Measurements from ENCODE around the gene MXI1. TPM values are rescaled to one million over a fixed set of nuclear protein-coding genes. Genes with fewer than 3 reads are reported as not detected.

The MXI1 gene
- polyA plus RNA-seq, 1 experiment = 17.3 TPM

- CTCF ChIA-PET = interaction anchor here (1.0 kb wide), 1 partner anchor 21 kb away, joined by 3 read pairs; no protein-coding TSS in a partner anchor
- DNase-seq (ENCODE audit: low read depth, low spot score) = no peak
Observed at GRCh38 chr10:110252151-110252550, 44.7 kb downstream of the MXI1 start.

GRCh38 chr10:110254467-110254866 is 47.1 kb downstream of the MXI1 start:
- H3K27me3 ChIP-seq (ENCODE audit: control insufficient read depth, insufficient read depth, low read length) = no peaks in the 10 kb centered on the region
- DNase-seq (ENCODE audit: low read depth, low spot score) = no peak
- POLR2A ChIA-PET = no interaction called here

More at GRCh38 chr10:110252151-110252550, 44.7 kb downstream of the MXI1 start:
- Histone ChIP-seq H3K27ac (ENCODE audit: low read depth, low read length) (no peak overlapping the region), H3K4me3 (ENCODE audit: low read depth, low read length) (no peak overlapping the region), H3K27me3 (ENCODE audit: control insufficient read depth, insufficient read depth, low read length) (no peaks in the 10 kb centered on the region), H3K9me3 (ENCODE audit: control insufficient read depth, insufficient read depth, low read length) (no peaks in the 10 kb centered on the region)
- POLR2A ChIA-PET = no interaction called here
- TF ChIP-seq CTCF (IDR thresholded peaks at IDR 0.05; ENCODE audit: low read depth, low read length) = no peak

GRCh38 chr10:110258542-110258941 is 51.1 kb downstream of the MXI1 start:
- POLR2A ChIA-PET = interaction anchor here (0.6 kb wide), 1 partner anchor 14 kb away, joined by 4 read pairs; no protein-coding TSS in a partner anchor
- Histone ChIP-seq H3K27me3 (ENCODE audit: control insufficient read depth, insufficient read depth, low read length) (no peaks in the 10 kb centered on the region), H3K9me3 (ENCODE audit: control insufficient read depth, insufficient read depth, low read length) (no peaks in the 10 kb centered on the region), H3K27ac (ENCODE audit: low read depth, low read length) (no peak overlapping the region), H3K4me3 (ENCODE audit: low read depth, low read length) (no peak overlapping the region)
- no peak for TF ChIP-seq CTCF (IDR thresholded peaks at IDR 0.05; ENCODE audit: low read depth, low read length)
- CTCF ChIA-PET = interaction anchor here (1.0 to 1.4 kb wide), 2 partner anchors 20 to 121 kb away, joined by 5 to 6 read pairs; no protein-coding TSS in a partner anchor
- no peak for DNase-seq (ENCODE audit: low read depth, low spot score)

More at GRCh38 chr10:110254467-110254866, 47.1 kb downstream of the MXI1 start:
- CTCF ChIA-PET = no interaction called here
- H3K9me3 ChIP-seq (ENCODE audit: control insufficient read depth, insufficient read depth, low read length) = no peaks in the 10 kb centered on the region
- no peak for TF ChIP-seq CTCF (IDR thresholded peaks at IDR 0.05; ENCODE audit: low read depth, low read length)
- no peak overlapping the region for H3K4me3 ChIP-seq (ENCODE audit: low read depth, low read length)
- H3K27ac ChIP-seq (ENCODE audit: low read depth, low read length) = no peak overlapping the region

- DNase-seq (ENCODE audit: low read depth, low spot score) = no peak
- H3K4me3 ChIP-seq (ENCODE audit: low read depth, low read length) = no peak overlapping the region
- ChIA-PET POLR2A (no interaction called here), CTCF (interaction anchor here (0.8 kb wide), 1 partner anchor 19 kb away, joined by 4 read pairs; no protein-coding TSS in a partner anchor)
- no peaks in the 10 kb centered on the region for H3K9me3 ChIP-seq (ENCODE audit: control insufficient read depth, insufficient read depth, low read length)
- no peak for TF ChIP-seq CTCF (IDR thresholded peaks at IDR 0.05; ENCODE audit: low read depth, low read length)
- H3K27ac ChIP-seq (ENCODE audit: low read depth, low read length) = no peak overlapping the region
- H3K27me3 ChIP-seq (ENCODE audit: control insufficient read depth, insufficient read depth, low read length) = no peaks in the 10 kb centered on the region
Observed at GRCh38 chr10:110259317-110259716, 51.9 kb downstream of the MXI1 start.

GRCh38 chr10:110260746-110261477 is 53.5 kb downstream of the MXI1 start:
- no peak overlapping the region for H3K27ac ChIP-seq (ENCODE audit: low read depth, low read length)
- TF ChIP-seq CTCF (IDR thresholded peaks at IDR 0.05; ENCODE audit: low read depth, low read length) = no peak
- no peak for DNase-seq (ENCODE audit: low read depth, low spot score)
- POLR2A ChIA-PET = interaction anchor here (0.6 kb wide), 1 partner anchor 89 kb away, joined by 4 read pairs; no protein-coding TSS in a partner anchor
- CTCF ChIA-PET = interaction anchor here (0.7 to 1.9 kb wide), 3 partner anchors 18 to 229 kb away, joined by 6 to 10 read pairs (median 9); no protein-coding TSS in a partner anchor
- no peaks in the 10 kb centered on the region for H3K9me3 ChIP-seq (ENCODE audit: control insufficient read depth, insufficient read depth, low read length)
- no peak overlapping the region for H3K4me3 ChIP-seq (ENCODE audit: low read depth, low read length)
- no peaks in the 10 kb centered on the region for H3K27me3 ChIP-seq (ENCODE audit: control insufficient read depth, insufficient read depth, low read length)
